ENCODE data around the gene LEMD2. TPM values are rescaled to one million over a fixed set of nuclear protein-coding genes. Genes with fewer than 3 reads are reported as not detected.

The LEMD2 gene
- total RNA-seq, 1 experiment from 2014 or later, result 65.9 TPM

DNA sequence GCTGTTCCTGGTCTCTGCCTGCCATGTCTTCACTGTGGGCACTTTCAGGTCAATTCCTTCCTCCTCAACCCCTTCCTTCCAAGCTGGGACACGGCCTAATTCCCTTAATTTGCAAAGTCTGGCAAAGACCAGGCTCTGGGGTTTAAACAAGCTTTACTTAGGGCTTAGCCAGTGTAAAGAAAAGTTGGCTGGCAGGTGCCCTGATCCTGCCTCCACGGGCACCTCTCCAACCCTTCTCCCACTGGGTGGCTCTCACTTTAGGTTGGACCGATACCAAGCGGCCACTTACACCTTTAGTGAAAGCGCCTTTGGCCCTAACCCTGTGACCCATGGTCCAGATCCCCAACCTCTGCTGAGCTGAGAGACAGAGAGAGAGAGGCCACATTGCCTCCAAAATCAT is 28.6 kb upstream of the LEMD2 start:
- no TSS peak for BruUV-seq (replicated peaks)
- Histone ChIP-seq H3K9me2 (ENCODE audit: insufficient read depth) (no peaks in the 10 kb centered on the region), H3K9me3 (ENCODE audit: insufficient read depth, low read depth) (no peaks in the 10 kb centered on the region), H3K79me2 (ENCODE audit: low read depth) (no peaks in the 10 kb centered on the region), H3K36me3 (ENCODE audit: low read depth) (no peaks in the 10 kb centered on the region), H2AFZ (no peak overlapping the region), H3K27me3 (ENCODE audit: insufficient read depth, low read depth) (peaks cover 64% of the 10 kb centered on the region), H3K4me1 (replicated peaks; ENCODE audit: insufficient read depth) (no peaks in the 10 kb centered on the region), H3K27ac (no peak overlapping the region), H3K4me2 (no peak overlapping the region), H3K4me3 (no peak overlapping the region), H3F3A (ENCODE audit: insufficient read depth, low read depth) (no peaks in the 10 kb centered on the region), H4K20me1 (ENCODE audit: insufficient read depth) (no peaks in the 10 kb centered on the region)
- intact Hi-C loops (cut with micrococcal nuclease; ENCODE audit: unreplicated experiment), result no loop called here
- no peak for TF ChIP-seq EZH2 (IDR thresholded peaks at IDR 0.05; ENCODE audit: low read depth)
- TF ChIP-seq, protein P1, sequence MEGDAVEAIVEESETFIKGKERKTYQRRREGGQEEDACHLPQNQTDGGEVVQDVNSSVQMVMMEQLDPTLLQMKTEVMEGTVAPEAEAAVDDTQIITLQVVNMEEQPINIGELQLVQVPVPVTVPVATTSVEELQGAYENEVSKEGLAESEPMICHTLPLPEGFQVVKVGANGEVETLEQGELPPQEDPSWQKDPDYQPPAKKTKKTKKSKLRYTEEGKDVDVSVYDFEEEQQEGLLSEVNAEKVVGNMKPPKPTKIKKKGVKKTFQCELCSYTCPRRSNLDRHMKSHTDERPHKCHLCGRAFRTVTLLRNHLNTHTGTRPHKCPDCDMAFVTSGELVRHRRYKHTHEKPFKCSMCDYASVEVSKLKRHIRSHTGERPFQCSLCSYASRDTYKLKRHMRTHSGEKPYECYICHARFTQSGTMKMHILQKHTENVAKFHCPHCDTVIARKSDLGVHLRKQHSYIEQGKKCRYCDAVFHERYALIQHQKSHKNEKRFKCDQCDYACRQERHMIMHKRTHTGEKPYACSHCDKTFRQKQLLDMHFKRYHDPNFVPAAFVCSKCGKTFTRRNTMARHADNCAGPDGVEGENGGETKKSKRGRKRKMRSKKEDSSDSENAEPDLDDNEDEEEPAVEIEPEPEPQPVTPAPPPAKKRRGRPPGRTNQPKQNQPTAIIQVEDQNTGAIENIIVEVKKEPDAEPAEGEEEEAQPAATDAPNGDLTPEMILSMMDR (conservative IDR thresholded peaks at IDR 0.05), result no peak
- POLR2A ChIA-PET (ENCODE audit: unreplicated experiment), result no interaction called here
- DNase-seq, result no peak
- CTCF ChIA-PET, result no interaction called here

DNA sequence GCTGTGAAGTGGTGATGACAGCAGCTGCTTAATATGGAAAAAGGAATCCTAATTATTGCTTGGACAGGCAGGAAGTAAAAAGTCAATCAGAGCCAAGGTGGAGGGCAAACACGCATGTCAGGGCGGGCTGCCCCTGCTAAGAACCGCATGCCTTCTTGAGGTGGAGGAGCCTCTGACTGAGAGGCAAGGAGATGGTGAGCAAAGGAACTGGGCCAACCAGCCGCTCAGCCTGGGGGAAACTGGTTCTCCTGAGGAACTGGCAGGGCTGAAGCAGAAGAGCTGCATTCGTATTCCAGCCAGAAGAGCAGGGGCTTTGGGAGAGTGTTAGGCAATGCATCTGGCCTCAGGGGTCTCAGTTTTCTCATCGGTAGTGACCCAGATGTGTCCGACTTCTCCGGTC is 28.0 kb upstream of the LEMD2 start:
- no peaks in the 10 kb centered on the region for H3K79me2 ChIP-seq (ENCODE audit: low read depth)
- no peaks in the 10 kb centered on the region for H3F3A ChIP-seq (ENCODE audit: insufficient read depth, low read depth)
- no peak for DNase-seq
- H2AFZ ChIP-seq, result no peak overlapping the region
- CTCF ChIA-PET, result no interaction called here
- TF ChIP-seq, protein P1 (conservative IDR thresholded peaks at IDR 0.05), result no peak
- no peak for TF ChIP-seq EZH2 (IDR thresholded peaks at IDR 0.05; ENCODE audit: low read depth)
- H3K4me2 ChIP-seq, result no peak overlapping the region
- no TSS peak for BruUV-seq (replicated peaks)
- no peaks in the 10 kb centered on the region for H3K36me3 ChIP-seq (ENCODE audit: low read depth)
- H3K9me3 ChIP-seq (ENCODE audit: insufficient read depth, low read depth), result no peaks in the 10 kb centered on the region
- H3K4me1 ChIP-seq (replicated peaks; ENCODE audit: insufficient read depth), result no peaks in the 10 kb centered on the region
- POLR2A ChIA-PET (ENCODE audit: unreplicated experiment), result no interaction called here
- H3K9me2 ChIP-seq (ENCODE audit: insufficient read depth), result no peaks in the 10 kb centered on the region
- intact Hi-C loops (cut with micrococcal nuclease; ENCODE audit: unreplicated experiment), result no loop called here
- H3K27me3 ChIP-seq (ENCODE audit: insufficient read depth, low read depth), result peaks cover 70% of the 10 kb centered on the region
- no peak overlapping the region for H3K4me3 ChIP-seq
- no peaks in the 10 kb centered on the region for H4K20me1 ChIP-seq (ENCODE audit: insufficient read depth)
- H3K27ac ChIP-seq, result no peak overlapping the region

DNA sequence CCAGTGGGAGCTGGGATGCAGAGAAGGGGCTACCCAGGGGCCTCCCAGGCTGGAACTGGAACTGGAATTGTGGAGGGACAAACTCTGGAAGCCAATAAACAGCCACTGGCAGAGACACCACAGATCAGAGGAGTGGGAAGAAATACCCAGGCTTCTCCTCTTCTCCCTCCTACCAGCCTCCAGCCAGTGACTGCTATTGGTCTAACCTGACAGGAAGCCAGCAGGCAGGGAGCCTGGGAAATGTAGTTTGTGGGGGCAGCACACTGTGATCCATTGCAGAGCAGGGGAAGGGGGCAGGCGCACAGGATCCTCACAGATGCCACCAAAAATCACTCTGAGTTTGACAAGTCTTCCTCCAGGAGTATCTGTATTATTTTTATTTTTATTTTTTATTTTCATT is 26.9 kb upstream of the LEMD2 start:
- Histone ChIP-seq H3K4me3 (no peak overlapping the region), H3K4me2 (peak overlapping the region; percentile 26; the same call in 1 of the 2 replicates), H2AFZ (no peak overlapping the region), H3K4me1 (replicated peaks; ENCODE audit: insufficient read depth) (no peaks in the 10 kb centered on the region), H3K36me3 (ENCODE audit: low read depth) (no peaks in the 10 kb centered on the region), H4K20me1 (ENCODE audit: insufficient read depth) (no peaks in the 10 kb centered on the region), H3K27me3 (ENCODE audit: insufficient read depth, low read depth) (peaks cover 80% of the 10 kb centered on the region), H3K79me2 (ENCODE audit: low read depth) (no peaks in the 10 kb centered on the region), H3K9me3 (ENCODE audit: insufficient read depth, low read depth) (no peaks in the 10 kb centered on the region), H3F3A (ENCODE audit: insufficient read depth, low read depth) (no peaks in the 10 kb centered on the region), H3K9me2 (ENCODE audit: insufficient read depth) (no peaks in the 10 kb centered on the region), H3K27ac (no peak overlapping the region)
- intact Hi-C loops (cut with micrococcal nuclease; ENCODE audit: unreplicated experiment), result no loop called here
- no peak for DNase-seq
- ChIA-PET CTCF (interaction anchor here (0.6 kb wide), 1 partner anchor 767 kb away, joined by 3 read pairs; no protein-coding TSS in a partner anchor), POLR2A (ENCODE audit: unreplicated experiment) (no interaction called here)
- no TSS peak for BruUV-seq (replicated peaks)
- no peak for TF ChIP-seq EZH2 (IDR thresholded peaks at IDR 0.05; ENCODE audit: low read depth)
- TF ChIP-seq, protein P1 (conservative IDR thresholded peaks at IDR 0.05), result no peak

Measured in PC-9 (cell line).